OCI-LY1 (cell line): ENCODE data around the gene HCST.

ENCODE experiments used
- H2AFZ ChIP-seq: fragments of 200-600 bp; sonication (generic), shearing (Covaris generic); 2 replicates; pipeline ENCODE4 v1.6.0; 2014; ENCODE audit warnings: antibody characterized with exemption, mild to moderate bottlenecking, low read length
- H3F3A ChIP-seq: fragments of 200-600 bp; sonication (generic), shearing (Covaris generic); 2 replicates; pipeline ENCODE4 v1.6.0; 2014; ENCODE audit warnings: mild to moderate bottlenecking, antibody characterized with exemption, low read length, moderate library complexity; ENCODE audit not compliant: insufficient read depth
- H3K27ac ChIP-seq: fragments of 200-600 bp; sonication (generic); 2 replicates; pipeline ENCODE4 v1.5.1; 2014; ENCODE audit warnings: low read length, mixed run types, mild to moderate bottlenecking, low read depth; ENCODE audit not compliant: poor library complexity, severe bottlenecking
- H3K27me3 ChIP-seq: fragments of 200-600 bp; sonication (generic); 2 replicates; pipeline ENCODE4 v1.6.0; 2014; ENCODE audit warnings: antibody characterized with exemption, mild to moderate bottlenecking, low read length, moderate library complexity; ENCODE audit not compliant: insufficient read depth
- H3K36me3 ChIP-seq: fragments of 200-600 bp; sonication (generic); 2 replicates; pipeline ENCODE4 v1.6.1; 2014; ENCODE audit warnings: mild to moderate bottlenecking, antibody characterized with exemption, low read length, moderate library complexity, mixed read lengths; ENCODE audit not compliant: insufficient read depth
- H3K4me1 ChIP-seq: fragments of 200-600 bp; sonication (generic); 2 replicates; pipeline ENCODE4 v1.5.1; 2014; ENCODE audit warnings: mild to moderate bottlenecking, low read length, moderate library complexity; ENCODE audit not compliant: insufficient read depth, severe bottlenecking
- H3K4me2 ChIP-seq: fragments of 200-600 bp; sonication (generic), shearing (Covaris generic); 2 replicates; pipeline ENCODE4 v1.6.1; 2014; ENCODE audit warnings: low read length
- H3K4me3 ChIP-seq: fragments of 200-600 bp; sonication (generic); 2 replicates; pipeline ENCODE4 v1.5.1; 2014; ENCODE audit warnings: low read length, low read depth, mild to moderate bottlenecking, mixed read lengths; ENCODE audit not compliant: poor library complexity, severe bottlenecking
- H3K79me2 ChIP-seq: fragments of 200-600 bp; shearing (Covaris generic); 2 replicates; pipeline ENCODE4 v1.6.1; 2016; ENCODE audit warnings: mixed run types, low read length, mixed read lengths; ENCODE audit not compliant: insufficient read depth
- H3K9ac ChIP-seq: fragments of 200-600 bp; sonication (generic), shearing (Covaris generic); 2 replicates; pipeline ENCODE4 v1.6.1; 2014; ENCODE audit warnings: mild to moderate bottlenecking, low read length, mixed read lengths
- H3K9me2 ChIP-seq: fragments of 200-600 bp; sonication (generic), shearing (Covaris generic); 2 replicates; pipeline ENCODE4 v1.6.1; 2014; ENCODE audit warnings: low read depth, mild to moderate bottlenecking, low read length, mixed read lengths
- H3K9me3 ChIP-seq: fragments of 200-600 bp; shearing (Covaris generic); 2 replicates; pipeline ENCODE4 v1.6.1; 2014; ENCODE audit warnings: low read length, mixed read lengths
- H4K20me1 ChIP-seq: fragments of 200-600 bp; sonication (generic), shearing (Covaris generic); 2 replicates; pipeline ENCODE4 v1.6.0; 2016; ENCODE audit warnings: mild to moderate bottlenecking, low read length; ENCODE audit not compliant: insufficient read depth
- CTCF ChIP-seq: fragments of 200-600 bp; sonication (generic), shearing (Covaris generic); IDR thresholded peaks from 2 replicates; pipeline ENCODE4 v1.5.1; 2017; ENCODE audit warnings: mild to moderate bottlenecking, antibody characterized with exemption, low read length, moderate library complexity, mixed read lengths
- EZH2 ChIP-seq: fragments of 200-600 bp; sonication (generic), shearing (Covaris generic); IDR thresholded peaks from 2 replicates; pipeline ENCODE4 v1.8.0; 2017; ENCODE audit warnings: borderline replicate concordance, mixed run types, mild to moderate bottlenecking, antibody characterized with exemption, low read length, moderate library complexity, mixed read lengths

Gene HCST

GRCh38 chr19:35896643-35897040 is 5.7 kb upstream of the HCST start:
- Histone ChIP-seq H4K20me1 (no peaks in the 10 kb centered on the region), H3K9me2 (no peaks in the 10 kb centered on the region), H3K4me2 (no peak overlapping the region), H3F3A (no peaks in the 10 kb centered on the region), H3K4me3 (no peak overlapping the region), H3K4me1 (peaks cover 19% of the 10 kb centered on the region), H3K27me3 (no peaks in the 10 kb centered on the region), H3K36me3 (peaks cover 58% of the 10 kb centered on the region), H3K9ac (no peak overlapping the region), H3K27ac (no peak overlapping the region), H3K9me3 (no peaks in the 10 kb centered on the region), H2AFZ (no peak overlapping the region), H3K79me2 (0 out of 2 replicates have a peak, but pooled peaks cover 3% of the 10 kb centered on the region)
- no peak for TF ChIP-seq EZH2
- TF ChIP-seq CTCF: no peak

GRCh38 chr19:35897706-35898451 is 4.5 kb upstream of the HCST start:
- Histone ChIP-seq H4K20me1 (no peaks in the 10 kb centered on the region), H3K4me1 (peaks cover 32% of the 10 kb centered on the region), H3K36me3 (peaks cover 52% of the 10 kb centered on the region), H3K9ac (peak overlapping the region; percentile 82), H2AFZ (no peak overlapping the region), H3F3A (no peaks in the 10 kb centered on the region), H3K4me3 (peak overlapping the region; percentile 76), H3K27ac (peak overlapping the region; percentile 90), H3K9me3 (no peaks in the 10 kb centered on the region), H3K4me2 (peak overlapping the region; percentile 75), H3K9me2 (no peaks in the 10 kb centered on the region), H3K27me3 (no peaks in the 10 kb centered on the region), H3K79me2 (0 out of 2 replicates have a peak, but pooled peaks cover 3% of the 10 kb centered on the region)
- TF ChIP-seq CTCF: no peak
- TF ChIP-seq EZH2: no peak

DNA sequence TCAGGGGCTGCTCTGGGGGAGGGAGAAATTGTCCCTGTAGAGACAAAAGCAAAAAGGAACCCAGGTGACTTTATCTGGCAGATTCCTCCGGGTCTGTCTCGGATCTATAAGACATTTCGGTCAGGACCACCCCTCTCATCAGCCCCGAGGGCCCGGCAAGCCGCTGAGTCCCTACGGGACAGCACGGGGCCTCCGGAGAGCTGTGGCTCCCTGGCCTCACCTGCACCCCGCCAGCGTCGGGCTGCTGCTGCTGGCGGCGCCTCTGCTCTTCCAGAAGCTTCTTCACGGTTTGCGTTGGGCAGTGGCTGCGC is 3.9 kb upstream of the HCST start:
- no peaks in the 10 kb centered on the region for H4K20me1 ChIP-seq
- peak overlapping the region; percentile 82 for H3K9ac ChIP-seq
- H3K4me3 ChIP-seq: peak overlapping the region; percentile 76
- H3K36me3 ChIP-seq: peaks cover 46% of the 10 kb centered on the region
- H2AFZ ChIP-seq: no peak overlapping the region
- H3K79me2 ChIP-seq: 0 out of 2 replicates have a peak, but pooled peaks cover 3% of the 10 kb centered on the region
- TF ChIP-seq CTCF (no peak), EZH2 (no peak)
- no peaks in the 10 kb centered on the region for H3F3A ChIP-seq
- no peaks in the 10 kb centered on the region for H3K27me3 ChIP-seq
- H3K9me3 ChIP-seq: no peaks in the 10 kb centered on the region
- peaks cover 37% of the 10 kb centered on the region for H3K4me1 ChIP-seq
- H3K4me2 ChIP-seq: peak overlapping the region; percentile 75
- peak overlapping the region; percentile 90 for H3K27ac ChIP-seq
- H3K9me2 ChIP-seq: no peaks in the 10 kb centered on the region
